GM23248 (cell line): ENCODE results near the gene PRDM16.

Source experiments
- EZH2 ChIP-seq: fragments of 200-600 bp; sonication (generic); IDR thresholded peaks from 2 replicates; pipeline ENCODE4 v1.6.1; 2018; ENCODE audit warnings: antibody characterized with exemption, mild to moderate bottlenecking; ENCODE audit not compliant: insufficient read depth, poor library complexity, severe bottlenecking
- EZH2phosphoT487 ChIP-seq: fragments of 200-600 bp; sonication (generic); IDR thresholded peaks from 2 replicates; pipeline ENCODE4 v1.6.1; 2018; ENCODE audit warnings: antibody characterized with exemption, moderate library complexity, mild to moderate bottlenecking, low read depth; ENCODE audit not compliant: insufficient read depth

- TF ChIP-seq EZH2 (no peak), EZH2phosphoT487 (no peak)
Measured at GRCh38 chr1:3469104-3469848, 400.3 kb downstream of the PRDM16 start.
